Measurements from ENCODE around the gene DCP2. TPM values are rescaled to one million over a fixed set of nuclear protein-coding genes. Genes with fewer than 3 reads are reported as not detected.

Gene DCP2
- total RNA-seq = 33.7 and 37.3 TPM in 2 replicates

DNA sequence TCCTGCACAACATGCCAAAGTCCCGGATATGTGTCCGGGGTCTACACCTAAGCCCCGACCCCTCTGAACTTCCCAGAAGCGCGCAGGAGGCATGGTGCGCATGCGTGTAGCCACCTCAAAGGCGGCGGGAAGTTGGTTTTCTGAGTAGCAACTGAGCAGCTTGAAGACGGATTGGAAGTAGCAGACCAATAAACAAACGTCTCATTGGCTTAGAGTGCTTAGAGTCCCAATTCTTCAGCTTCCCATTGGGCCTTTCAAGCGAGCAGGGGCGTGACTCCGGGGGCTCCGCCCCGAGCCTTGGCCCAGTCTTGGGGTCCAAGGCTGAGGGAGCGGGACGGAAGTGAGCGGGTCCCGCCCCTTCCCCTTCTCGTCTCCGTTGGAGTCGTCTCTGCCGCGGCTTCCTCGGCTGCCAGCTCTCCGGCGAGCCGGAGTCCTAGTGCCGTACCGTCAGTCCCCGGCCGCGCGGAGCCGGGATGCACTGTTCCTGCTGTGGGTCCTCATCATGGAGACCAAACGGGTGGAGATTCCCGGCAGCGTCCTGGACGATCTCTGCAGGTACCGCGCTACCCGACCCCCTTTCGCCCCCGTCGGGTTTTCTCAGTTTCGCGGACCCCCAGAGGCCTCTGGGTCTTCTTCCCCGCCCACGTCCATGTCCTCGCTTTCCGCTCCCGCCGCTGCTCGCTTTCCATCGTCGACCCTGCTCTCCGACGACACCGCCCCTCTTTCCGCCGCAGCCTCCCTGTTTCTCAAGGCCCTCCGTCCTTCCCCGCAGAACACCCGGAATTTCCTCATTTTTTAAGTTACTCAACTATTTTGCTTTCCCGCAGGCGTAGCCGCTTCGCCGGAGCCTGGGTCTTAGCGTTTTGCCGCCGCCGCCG is at the start of gene DCP2:
TSS of gene DCP2 (plus strand) at position 367 of the 878 bp plus-strand sequence. CDS start at position 503, 136 bp downstream.

Other genes starting within 250 kb of the DCP2 start
- gene APC, start 238.9 kb upstream of the DCP2 start, total RNA-seq = 52.3 and 57.1 TPM in 2 replicates
- gene SRP19, start 115.5 kb upstream of the DCP2 start, total RNA-seq = 134 and 152 TPM in 2 replicates
- 33.5 and 49.7 TPM in 2 replicates for gene REEP5, start 54.6 kb upstream of the DCP2 start, total RNA-seq

All from nasal cavity respiratory epithelium epithelial cell of viscerocranial mucosa (primary cell).